Measurements from ENCODE around the gene RCBTB1. TPM values are rescaled to one million over a fixed set of nuclear protein-coding genes. Genes with fewer than 3 reads are reported as not detected.
"Not testable (repeated sequence)": the region's sequence is repeated elsewhere in the genome, so short reads cannot be mapped to it uniquely, and the experiment has no call there.

The RCBTB1 gene
- total and polyA plus RNA-seq, 10 donors: 10.0 to 30.9 (median 25.5) TPM

GRCh38 chr13:49616676-49617065 is 31.3 kb upstream of the RCBTB1 start:
- no peaks in the 10 kb centered on the region for H3K27me3 ChIP-seq (replicated peaks in 1 of 7)
- 76 to 94% (median 90%) methylated on average over 3 of the region's 3 CpGs for WGBS, 5 donors
- peak overlapping the region; percentile 33 to 78 (median 61) for H3K27ac ChIP-seq
- H3K4me3 ChIP-seq: no peak overlapping the region
- TF ChIP-seq POLR2AphosphoS5 (IDR thresholded peaks at IDR 0.05) (no peak), POLR2A (IDR thresholded peaks at IDR 0.05) (no peak)
- TF ChIP-seq, protein P1, sequence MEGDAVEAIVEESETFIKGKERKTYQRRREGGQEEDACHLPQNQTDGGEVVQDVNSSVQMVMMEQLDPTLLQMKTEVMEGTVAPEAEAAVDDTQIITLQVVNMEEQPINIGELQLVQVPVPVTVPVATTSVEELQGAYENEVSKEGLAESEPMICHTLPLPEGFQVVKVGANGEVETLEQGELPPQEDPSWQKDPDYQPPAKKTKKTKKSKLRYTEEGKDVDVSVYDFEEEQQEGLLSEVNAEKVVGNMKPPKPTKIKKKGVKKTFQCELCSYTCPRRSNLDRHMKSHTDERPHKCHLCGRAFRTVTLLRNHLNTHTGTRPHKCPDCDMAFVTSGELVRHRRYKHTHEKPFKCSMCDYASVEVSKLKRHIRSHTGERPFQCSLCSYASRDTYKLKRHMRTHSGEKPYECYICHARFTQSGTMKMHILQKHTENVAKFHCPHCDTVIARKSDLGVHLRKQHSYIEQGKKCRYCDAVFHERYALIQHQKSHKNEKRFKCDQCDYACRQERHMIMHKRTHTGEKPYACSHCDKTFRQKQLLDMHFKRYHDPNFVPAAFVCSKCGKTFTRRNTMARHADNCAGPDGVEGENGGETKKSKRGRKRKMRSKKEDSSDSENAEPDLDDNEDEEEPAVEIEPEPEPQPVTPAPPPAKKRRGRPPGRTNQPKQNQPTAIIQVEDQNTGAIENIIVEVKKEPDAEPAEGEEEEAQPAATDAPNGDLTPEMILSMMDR (IDR thresholded peaks at IDR 0.05 in 8 of 11, conservative IDR thresholded peaks at IDR 0.05 in 3 of 11): no peak
- no peak for DNase-seq
- no peaks in the 10 kb centered on the region for H3K36me3 ChIP-seq
- intact Hi-C loops (cut with DNase I; ENCODE audit: low total_unique reads): no loop called here
- H3K9me3 ChIP-seq: peaks cover 0 to 8% (median 5%) of the 10 kb centered on the region in 8 donors
- peaks cover 0 to 32% (median 12%) of the 10 kb centered on the region in 6 donors for H3K4me1 ChIP-seq

DNA sequence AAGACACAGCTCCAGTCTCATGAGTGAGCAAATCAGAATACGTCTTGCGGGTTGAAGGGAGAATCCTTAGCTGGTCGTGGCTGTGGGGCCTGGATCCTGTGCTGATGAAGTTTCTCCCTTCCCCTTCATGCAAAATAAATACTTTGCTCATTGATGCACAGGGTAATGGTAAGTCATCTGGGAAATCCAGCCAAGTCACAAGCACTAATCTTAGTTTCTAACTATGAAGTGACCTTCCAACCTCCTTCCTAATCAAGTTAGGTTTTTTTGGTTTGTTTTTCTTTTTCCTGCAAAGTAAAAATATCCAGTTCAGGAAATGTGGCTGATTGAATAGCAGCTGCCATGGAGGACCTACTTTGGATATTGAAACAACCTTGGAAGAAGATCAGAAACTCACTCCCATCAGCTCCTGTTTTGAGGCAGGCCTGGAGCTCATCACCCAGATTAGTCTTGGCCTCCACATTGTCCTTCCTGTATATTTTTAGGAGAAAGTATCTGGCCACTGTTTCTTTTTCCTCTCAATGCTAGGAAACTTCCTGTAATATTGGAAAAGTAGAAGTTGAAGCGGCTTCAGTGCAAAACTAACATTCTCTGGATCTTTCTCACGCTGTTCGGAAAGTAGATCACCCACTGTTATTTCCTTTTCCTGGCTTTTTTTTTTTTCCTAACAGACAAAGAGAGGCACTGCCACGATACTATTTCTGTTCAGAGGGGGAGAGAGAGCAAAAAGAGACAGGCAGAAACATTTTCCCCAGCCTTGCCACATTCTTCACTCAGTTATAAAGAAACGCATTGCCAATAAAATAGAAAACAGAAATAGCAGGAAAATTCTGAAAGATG is 30.7 kb upstream of the RCBTB1 start:
- Histone ChIP-seq H3K4me1 (peaks cover 0 to 32% (median 12%) of the 10 kb centered on the region in 6 donors), H3K4me3 (no peak overlapping the region), H3K27me3 (replicated peaks in 1 of 7) (no peaks in the 10 kb centered on the region), H3K9me3 (peaks cover 0 to 10% (median 5%) of the 10 kb centered on the region in 8 donors), H3K36me3 (no peaks in the 10 kb centered on the region), H3K27ac (peak overlapping the region; percentile 33 to 78 (median 61))
- WGBS, 5 donors: 42 to 55% (median 50%) methylated on average over 8 of the region's 8 CpGs
- intact Hi-C loops (cut with DNase I; ENCODE audit: low total_unique reads): no loop called here
- TF ChIP-seq POLR2A (IDR thresholded peaks at IDR 0.05): no peak
- no peak for TF ChIP-seq POLR2AphosphoS5 (IDR thresholded peaks at IDR 0.05)
- TF ChIP-seq, protein P1 (IDR thresholded peaks at IDR 0.05 in 8 of 11, conservative IDR thresholded peaks at IDR 0.05 in 3 of 11): no peak
- DNase-seq: no peak

DNA sequence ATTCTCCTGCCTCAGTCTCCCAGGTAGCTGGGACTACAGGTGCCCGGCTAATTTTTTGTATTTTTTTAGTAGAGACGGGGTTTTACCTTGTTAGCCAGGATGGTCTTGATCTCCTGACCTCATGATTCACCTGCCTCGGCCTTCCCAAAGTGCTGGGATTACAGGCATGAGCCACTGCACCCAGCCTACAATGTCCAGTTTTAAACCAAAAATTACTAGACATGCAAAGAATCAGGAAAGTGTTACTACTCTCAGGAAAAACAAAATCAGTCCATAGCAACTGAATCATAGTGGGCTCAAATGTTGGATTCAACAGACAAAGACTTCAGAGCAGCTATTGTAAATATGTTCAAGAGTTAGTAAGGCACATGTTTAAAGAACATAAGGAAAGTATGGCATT is 26.7 kb upstream of the RCBTB1 start:
- H3K27me3 ChIP-seq (replicated peaks in 1 of 7); H3K9me3 ChIP-seq; intact Hi-C loops (cut with DNase I; ENCODE audit: low total_unique reads); H3K36me3 ChIP-seq; H3K4me3 ChIP-seq; DNase-seq; H3K27ac ChIP-seq: not testable (repeated sequence)
- WGBS, 5 donors: 87 to 97% (median 97%) methylated on average over 3 of the region's 3 CpGs
- H3K4me1 ChIP-seq: peaks cover 5 to 39% (median 21%) of the 10 kb centered on the region in 6 donors

- no peaks in the 10 kb centered on the region for H3K27me3 ChIP-seq (replicated peaks in 1 of 7)
- 78 to 92% (median 86%) methylated on average over 1 of the region's 1 CpG for WGBS, 5 donors
- no peak overlapping the region for H3K4me3 ChIP-seq
- DNase-seq: no peak
- TF ChIP-seq, protein P1 (IDR thresholded peaks at IDR 0.05 in 8 of 11, conservative IDR thresholded peaks at IDR 0.05 in 3 of 11): no peak
- TF ChIP-seq POLR2AphosphoS5 (IDR thresholded peaks at IDR 0.05) (no peak), POLR2A (IDR thresholded peaks at IDR 0.05) (no peak)
- H3K9me3 ChIP-seq: peaks cover 0 to 10% (median 5%) of the 10 kb centered on the region in 8 donors
- H3K27ac ChIP-seq: no peak overlapping the region
- no peaks in the 10 kb centered on the region for H3K36me3 ChIP-seq
- intact Hi-C loops (cut with DNase I; ENCODE audit: low total_unique reads): no loop called here
- H3K4me1 ChIP-seq: peaks cover 0 to 27% (median 17%) of the 10 kb centered on the region in 6 donors
Measured at GRCh38 chr13:49610176-49610575, 24.8 kb upstream of the RCBTB1 start.
